HG02759 (cell line): ENCODE measurements around the gene CCL7.
"Not testable (repeated sequence)": the region's sequence is repeated elsewhere in the genome, so short reads cannot be mapped to it uniquely, and the experiment has no call there.

Source experiments
- ATAC-seq: cut with Tn5 transposase; IDR thresholded peaks from one replicate; pipeline ENCODE4 v1.9.1; 2021; ENCODE audit warnings: mild to moderate bottlenecking, moderate library complexity; ENCODE audit not compliant: unreplicated experiment

CCL7 gene

DNA sequence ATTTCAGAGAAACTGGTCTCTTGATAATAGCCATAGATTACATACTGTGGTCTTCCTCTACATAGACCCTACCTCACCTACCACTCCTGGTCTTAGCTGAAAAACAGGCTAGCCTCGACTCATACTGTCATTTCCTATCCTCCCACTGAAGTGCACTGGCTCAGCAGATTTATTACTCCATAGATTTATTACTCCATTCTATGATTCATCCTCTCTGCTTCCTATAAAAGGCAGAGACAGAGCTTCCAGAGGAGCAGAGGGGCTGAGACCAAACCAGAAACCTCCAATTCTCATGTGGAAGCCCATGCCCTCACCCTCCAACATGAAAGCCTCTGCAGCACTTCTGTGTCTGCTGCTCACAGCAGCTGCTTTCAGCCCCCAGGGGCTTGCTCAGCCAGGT lies at the start of gene CCL7:
TSS of gene CCL7 (plus strand) at position 253 of the 400 bp plus-strand sequence. CDS start at position 323, 70 bp downstream.
- no peak for ATAC-seq

DNA sequence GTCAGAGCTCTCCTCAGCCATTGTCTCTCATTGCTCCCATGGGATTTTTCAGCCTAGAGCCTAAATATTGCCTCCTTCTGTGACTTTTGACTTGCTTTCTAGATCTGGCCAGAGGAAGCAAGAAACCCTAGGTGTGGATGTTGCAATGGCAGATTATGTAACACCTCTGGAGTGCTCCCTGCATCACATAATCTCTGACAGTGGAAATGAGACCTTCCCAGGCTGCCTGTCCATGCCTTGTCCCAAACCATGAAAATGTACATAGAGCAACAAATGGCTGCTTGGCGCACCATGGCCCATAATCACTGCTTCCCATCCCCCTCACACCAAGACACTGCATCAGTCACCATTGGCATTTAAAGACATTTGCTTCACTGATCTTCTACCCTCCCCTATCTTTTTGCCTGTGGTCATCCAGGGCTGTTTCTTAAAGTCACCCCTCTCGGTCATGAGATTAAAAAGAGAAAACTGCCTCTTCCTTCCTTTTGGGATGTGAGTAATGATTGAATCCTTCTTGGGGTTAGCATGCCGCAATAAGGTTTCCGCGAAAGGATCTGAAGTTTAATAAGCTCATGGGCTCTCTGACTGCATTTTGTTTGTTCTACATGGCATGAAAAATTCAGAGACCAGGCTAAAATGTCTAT lies 49.1 kb upstream of the CCL7 start:
- no peak for ATAC-seq

DNA sequence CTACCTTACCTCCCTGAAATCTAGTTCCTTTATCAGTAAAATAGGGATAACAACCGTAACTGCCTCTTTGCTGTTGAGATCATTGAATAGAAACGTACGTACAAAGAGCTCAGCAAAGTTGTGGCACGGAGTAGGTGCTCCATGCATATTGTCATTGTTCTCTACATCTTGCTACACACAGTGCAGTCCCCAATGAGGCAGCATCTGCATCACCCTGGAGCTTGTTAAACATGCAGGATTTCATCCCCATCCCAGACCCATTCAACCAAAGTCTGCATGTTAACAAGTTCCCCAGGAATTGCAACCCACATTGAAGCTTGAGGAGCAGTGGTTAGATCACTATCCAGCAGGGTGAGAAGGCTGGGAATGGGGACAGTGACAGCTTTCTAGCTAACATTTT lies 48.6 kb upstream of the CCL7 start:
- no peak for ATAC-seq

DNA sequence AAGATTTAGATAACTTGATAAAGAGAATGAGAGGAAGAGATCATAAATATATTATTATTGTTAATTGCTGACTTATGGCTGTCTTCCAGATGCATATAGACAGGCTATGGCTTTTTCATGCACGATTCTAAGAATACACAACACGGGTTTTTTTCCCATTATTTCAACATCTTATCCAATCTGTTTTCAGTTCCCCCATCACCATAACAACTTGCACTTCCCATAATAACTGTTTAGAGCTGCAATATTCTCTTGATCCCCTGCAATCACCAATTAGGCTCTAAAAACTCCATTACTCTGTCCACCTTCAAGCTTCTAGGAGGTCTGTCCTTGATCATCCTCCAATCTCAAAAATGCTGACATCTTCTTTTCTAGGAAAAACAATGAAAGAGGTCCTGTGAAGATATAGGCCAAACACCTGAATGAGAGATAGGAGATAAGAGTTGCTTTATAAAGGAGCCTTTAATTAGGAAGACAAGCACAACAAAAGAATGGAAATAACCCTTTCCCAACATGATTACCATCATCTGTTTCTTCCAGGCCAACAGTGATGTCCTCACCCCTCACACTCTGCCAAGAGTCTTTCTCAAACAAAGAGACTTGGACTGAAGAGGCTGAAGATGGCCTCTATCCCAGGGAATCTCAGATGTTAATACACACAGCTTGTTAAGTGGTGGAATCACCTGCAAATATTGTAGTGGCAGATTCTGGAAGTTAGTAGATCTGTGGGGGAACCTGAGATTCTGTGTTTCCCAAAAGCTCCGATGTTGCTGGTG lies 47.1 kb upstream of the CCL7 start:
- no peak for ATAC-seq

DNA sequence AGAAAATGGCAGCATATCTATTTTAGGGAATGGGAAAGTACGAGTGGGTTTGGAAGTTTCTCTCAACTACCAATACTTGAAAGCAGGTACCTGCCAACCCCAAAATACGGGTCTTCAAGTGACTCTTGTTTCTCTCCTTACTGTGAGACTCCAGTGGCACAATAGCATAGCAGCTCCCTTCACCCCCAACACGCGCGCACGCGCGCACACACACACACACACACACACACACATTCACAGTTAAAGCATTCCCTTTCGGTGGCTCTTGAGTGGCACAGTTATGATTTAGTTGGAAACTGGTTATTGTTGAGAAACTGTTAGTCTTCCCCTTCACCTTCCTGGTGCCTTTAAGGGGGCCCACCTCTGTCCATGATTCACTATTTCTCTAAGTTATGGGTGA lies 45.0 kb upstream of the CCL7 start:
- no peak for ATAC-seq

DNA sequence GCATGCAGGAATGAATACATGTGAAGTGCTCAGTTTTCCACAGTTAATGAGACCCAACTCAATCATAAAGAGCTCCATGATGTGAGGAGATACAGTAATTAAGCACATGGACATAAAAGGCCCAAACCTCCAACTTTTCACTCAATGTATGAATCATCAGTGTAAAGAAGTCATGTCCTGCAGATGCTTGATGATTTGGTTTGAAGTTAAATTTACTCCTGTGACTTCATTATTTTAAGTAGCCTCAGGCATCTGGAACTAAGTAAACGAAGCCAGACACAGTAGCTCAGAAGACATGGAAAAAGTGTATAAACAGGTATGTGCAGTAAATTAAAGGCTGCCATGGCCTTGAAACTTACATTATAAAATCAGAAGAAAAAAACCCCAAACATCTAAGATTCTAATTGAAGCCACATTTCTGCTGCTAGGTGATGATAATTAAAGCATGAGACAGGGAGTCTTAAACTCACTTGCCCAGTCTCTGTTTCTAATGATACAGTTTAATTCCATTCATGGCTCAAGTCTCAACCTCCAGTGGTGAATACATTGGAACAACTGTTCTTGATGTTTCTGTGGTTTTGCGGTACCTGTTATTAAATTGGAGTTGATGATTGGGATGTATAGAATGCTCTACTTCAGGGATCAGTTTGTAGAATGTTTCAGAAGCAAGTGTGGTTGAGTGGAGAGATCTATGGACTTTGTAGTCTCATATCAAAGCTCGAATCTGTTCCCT lies 43.8 kb upstream of the CCL7 start:
- ATAC-seq = no peak

DNA sequence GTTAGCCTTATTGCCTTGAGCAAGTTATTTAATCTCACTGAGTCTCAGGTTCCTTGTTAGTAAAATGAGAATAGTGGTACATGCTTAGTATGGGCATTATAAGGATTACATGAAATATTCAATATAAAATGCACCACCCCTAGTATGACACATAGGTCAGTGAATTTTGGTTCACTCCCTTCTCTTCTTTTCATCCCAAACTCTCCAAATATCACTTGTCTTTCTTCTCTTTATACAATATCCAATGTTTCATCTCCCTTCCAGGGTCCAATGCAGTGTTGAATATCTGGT lies 43.3 kb upstream of the CCL7 start:
- no peak for ATAC-seq

DNA sequence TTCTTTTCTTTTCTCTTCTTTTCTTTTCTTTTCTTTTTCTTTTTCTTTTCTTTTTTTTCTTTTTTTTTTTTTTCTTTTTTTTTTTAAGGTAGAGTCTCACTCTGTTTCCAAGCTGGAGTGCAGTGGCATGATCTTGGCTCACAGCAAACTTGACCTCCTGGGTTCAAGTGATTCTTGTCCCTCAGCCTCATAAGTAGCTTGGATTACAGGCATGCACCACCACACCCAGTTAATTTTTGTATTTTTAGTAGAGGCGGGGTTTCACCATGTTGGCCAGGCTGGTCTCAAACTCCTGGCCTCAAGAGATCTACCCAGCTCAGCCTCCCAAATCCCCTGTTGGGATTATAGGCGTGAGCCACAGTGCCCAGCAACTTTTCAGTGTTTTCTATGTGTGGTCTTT lies 42.7 kb upstream of the CCL7 start:
- not testable (repeated sequence) for ATAC-seq

DNA sequence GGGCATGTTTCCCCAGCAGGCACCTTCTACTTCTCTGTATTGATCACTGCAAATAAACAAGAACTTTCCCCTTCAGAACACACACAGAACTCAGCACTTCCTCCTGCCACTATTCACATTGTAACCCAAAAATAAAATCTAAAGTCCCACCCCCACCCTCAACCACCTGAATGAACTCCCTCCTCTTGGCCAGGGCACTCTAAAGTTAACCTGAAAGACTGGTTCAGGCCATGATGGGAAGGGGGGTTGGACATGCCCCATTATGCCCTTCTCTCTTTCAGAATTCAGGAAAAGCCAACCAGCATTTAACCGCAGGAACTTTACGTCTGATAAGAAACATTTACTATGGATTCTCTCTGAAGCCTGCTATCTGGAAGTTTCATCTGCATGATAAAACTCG lies 42.3 kb upstream of the CCL7 start:
- ATAC-seq = no peak

DNA sequence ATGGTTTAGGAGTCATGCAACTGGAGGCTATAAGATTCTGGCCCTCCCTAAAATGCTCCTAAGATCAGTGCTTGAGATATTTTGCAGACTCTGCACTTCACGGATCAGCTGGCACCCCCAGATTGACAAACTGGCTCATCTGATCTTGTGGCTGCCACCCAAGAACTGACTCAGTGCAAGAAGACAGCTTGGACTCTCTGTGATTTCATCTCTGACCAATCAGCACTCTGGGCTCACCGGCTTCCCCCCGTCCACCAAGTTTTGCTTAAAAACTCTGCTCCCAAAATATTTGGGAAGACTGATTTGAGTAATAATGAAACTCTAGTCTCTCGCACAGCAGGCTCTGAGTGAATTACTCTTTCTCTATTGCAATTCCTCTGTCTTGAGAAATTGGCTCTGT lies 41.2 kb upstream of the CCL7 start:
- no peak for ATAC-seq

DNA sequence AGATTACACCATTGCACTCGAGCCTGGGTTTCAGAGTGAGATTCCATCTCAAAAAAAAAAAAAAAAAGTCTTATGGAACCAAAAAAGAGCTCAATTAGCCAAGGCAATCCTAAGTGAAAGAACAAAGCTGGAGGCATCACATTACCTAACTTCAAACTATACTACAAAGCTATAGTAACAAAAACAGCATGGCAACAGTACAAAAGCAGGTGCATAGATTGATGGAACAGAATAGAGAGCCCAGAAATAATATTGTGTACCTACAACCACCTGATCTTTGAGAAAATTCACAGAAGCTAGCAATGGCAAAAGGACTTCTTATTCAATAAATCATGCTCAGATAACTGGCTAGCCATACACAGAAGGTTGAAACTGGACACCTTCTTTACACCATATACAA lies 39.7 kb upstream of the CCL7 start:
- no peak for ATAC-seq

DNA sequence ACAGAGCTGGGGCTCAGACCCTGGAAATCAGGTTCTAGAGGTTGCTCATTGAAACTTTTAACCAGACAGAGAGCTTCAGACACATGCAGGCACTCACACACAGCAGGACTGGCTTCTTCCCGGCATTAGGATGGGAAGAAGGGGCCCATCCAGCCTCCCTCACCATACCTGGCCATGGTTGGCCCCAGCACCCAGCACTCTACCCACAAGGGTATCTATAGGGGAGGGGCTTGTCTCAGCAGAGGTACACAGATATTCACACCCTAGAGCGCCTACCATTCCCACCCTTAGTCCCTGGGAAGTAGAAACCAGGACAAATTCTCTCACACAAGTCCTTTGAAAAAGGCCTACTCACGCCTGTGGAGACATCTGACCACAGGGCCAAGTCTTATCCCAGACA lies 35.4 kb upstream of the CCL7 start:
- no peak for ATAC-seq

DNA sequence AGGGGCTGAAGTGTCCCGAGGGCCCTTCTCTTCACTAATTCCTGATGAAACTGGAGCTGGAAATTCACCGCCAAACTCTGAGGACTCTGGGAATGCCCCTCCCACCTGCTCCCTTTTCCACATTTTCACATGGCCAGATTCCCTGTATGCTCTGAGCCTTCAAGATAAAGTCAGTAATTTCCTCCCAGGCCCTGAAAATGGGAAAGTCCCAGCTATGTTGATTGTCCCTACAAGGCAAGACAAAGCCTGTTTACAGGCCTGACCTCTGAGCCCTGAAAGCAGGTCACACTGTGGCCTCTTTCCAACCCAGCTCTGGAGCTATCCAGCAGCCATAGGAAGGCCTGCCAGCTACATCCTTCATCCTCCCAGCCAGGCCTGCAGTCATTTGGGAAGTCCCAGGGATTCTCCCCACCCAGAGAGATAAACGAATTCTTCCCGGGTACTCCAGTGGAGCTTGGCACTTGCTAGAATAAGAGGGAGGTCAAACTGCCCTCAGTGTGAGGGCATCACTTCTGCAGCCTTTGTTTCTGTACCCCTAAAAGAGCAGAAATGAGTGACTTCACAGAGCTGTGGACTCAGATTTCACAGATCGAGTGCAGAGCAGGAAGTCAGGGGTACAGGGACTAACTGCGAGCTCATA lies 34.5 kb upstream of the CCL7 start:
- no peak for ATAC-seq

DNA sequence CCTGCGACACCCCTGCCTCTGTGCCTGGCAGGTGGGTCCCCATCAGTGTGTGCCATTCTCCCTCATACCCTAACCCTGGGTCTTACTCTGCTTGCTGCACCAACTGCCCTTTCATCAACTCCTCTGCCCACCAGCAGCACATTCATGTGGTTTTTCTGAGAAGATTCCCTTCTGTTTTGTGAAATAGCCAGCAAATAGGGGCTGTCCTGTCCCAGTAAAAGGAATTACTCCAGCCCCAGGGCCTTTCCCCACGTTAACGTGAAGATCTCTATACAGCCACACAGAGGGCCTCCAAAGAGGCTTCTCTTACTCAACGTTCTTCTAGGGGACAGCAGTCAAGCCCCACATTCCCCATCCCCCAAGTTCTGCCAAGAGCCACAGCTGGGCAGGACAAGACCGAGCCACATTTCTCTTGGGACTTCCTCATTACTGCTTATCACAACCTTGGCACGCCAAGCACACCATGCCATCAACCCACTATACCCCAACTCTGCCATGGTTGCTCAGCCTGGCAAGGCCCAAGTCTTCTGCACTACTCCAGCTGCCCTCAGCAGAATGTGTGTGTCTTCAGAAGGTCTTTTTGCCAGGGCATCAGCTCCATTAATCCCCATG lies 33.6 kb upstream of the CCL7 start:
- ATAC-seq = no peak

DNA sequence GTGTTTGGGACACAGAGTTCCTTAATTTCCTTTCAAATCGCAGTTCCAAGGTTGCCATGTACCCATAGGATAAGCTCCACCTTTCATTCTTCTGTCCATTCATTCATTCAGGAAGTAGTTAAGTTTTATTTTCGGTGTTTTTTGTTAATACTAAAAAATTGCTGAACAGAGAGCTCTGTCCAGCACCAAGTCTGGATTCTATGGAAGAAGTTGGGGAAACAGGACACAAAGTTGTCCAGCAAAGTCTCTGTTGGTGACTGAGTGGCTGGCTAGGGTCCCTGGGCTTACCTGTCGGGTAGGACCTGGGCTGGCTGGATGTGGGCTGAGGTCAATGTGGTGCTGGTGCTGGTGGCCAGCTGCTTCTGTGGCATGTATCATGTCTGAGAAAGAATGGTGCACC lies 32.6 kb upstream of the CCL7 start:
- ATAC-seq = no peak

DNA sequence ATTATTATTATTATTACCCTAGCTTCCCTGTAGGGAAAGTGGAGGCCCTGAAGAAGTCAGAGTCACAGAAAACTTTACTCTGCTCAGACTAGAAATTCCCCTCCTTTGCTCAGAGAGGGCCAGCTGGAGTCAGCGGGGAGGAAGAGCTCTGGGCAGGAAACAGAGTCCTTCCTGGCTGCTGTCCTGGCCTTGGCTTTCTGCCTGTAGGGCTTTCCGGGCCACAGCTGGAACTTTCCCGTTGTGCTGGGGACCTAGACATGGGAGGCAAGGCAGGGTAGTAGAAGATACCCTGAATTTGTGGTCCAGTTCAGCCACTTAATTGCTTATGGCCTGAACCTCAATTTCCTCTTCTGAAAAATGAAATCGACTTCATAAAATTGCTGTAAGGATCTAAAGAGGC lies 29.0 kb upstream of the CCL7 start:
- no peak for ATAC-seq

DNA sequence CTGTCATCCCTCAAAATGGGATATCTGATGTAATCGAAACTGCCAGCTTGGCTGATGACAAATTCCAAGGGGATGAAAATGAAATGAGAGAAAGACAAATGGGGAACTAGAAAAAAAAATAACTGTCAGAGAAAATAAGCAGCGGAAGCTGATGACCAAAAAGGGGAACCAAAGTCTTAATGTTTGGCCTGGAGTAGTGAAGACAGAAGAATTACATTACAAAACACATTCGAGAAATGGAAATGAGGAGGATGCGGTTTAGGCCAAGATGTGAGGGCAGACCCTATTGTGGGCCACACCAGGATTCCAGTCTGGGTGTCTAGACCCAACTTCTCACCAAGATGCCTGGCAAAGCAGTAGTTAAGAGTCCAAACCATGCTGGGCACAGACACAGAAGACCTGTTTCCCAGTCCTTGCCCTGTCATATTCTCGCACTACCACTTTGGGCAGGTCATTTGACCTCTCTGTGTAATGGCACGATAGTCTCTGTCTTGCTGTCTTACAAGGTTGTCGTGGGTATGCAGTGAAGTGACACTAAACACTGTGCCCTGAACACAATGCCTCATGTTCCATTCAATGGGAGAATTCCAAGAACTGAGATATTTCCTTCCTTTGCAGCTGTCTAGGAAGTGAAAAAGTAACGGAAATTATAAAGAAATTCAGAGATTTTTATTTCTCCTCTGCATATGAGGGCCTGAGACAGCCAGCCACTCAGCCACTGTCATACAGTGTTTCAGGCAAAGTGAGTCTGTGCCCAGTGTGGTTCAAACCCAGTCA lies 27.2 kb upstream of the CCL7 start:
- ATAC-seq = no peak

DNA sequence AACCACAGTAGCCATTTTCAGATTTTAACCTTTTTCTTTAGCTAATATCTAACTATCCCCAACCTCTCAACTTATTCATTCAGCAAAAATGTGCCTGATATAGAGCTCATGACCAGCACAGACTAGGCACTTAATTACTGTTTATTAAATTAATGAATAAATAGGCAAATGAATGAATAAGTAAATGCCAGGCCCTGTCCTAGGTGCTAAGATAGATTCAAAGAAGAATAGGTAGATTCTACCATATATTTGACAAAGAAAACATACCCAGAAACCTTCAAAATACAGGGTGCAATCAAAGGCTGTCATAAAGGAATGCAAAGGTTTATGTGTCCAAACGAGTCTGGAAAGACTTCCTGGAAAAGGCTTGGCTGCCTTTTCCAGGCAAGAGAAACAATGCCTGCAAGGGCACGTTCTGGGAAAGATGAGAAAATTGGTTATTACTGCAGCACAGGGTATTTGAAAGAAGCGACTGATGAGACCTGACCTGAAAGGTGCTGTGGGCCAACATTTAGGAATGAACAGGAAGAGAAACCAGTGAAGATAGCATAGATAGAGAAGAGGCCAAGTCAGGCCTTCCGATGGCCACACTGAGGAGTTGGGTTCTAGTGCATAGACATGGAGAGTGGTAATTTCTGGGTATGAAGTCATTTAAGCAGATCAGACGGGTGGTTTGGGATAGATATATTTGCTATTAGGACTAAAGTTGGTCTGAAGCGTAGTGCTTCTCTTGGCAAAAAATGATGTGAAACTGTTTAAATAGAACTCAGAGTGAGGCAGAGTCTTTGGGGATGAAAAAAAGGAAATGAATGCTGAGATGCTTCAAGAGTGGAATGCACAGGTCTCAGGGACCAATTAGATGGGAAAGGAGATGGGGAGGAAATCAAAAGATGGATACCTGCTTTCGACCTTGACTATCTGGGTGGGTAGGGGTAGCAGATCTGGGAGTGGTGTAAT lies 26.4 kb upstream of the CCL7 start:
- no peak for ATAC-seq

DNA sequence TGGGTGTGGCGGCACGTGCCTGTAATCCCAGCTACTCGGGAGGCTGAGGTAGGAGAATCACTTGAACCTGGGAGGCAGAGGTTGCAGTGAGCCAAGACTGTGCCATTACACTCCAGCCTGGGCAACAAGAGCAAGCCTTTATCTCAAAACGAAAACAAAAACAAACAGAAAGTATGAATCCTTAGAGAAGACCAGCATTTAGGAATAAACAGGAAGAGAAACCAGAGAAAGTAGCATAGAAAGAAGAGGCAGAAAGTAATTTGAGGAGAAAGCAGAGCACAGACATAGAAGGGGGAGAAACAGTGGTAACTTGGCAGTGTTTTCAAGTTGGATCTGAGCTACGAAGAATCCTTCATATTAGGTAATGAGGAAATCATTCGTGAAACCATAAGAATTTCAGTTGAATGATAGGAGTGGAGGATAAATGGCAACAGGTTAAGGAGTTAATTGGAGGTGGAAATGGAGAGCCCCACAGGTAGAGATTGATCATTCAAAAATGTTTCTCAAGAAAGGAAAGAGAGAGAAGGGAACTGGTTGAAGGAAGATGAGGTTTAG lies 24.6 kb upstream of the CCL7 start:
- no peak for ATAC-seq
